A549 (cell line): Measurements from ENCODE around the gene ACD. TPM values are rescaled to one million over a fixed set of nuclear protein-coding genes. Genes with fewer than 3 reads are reported as not detected.

Experiments
- ATAC-seq, 2 experiments: fragments of 200-7000 bp in 1 of 2; fragments of >200 bp in 1 of 2; cut with Nextera tagmentation in 1 of 2; cut with Tn5 transposase in 1 of 2; 3 replicates each; pipeline versions ENCODE4 v1.8.0 to v1.9.1; 2018 to 2020; ENCODE audit warnings: mild to moderate bottlenecking in 1 of 2, moderate library complexity in 1 of 2
- CTCF ChIA-PET: fragments of 300-600 bp; sonication (Branson Sonifier 250); formaldehyde crosslinking; extraction: SDS; loops from one replicate; lab custom pipeline; 2021; ENCODE audit warnings: antibody characterized with exemption, inconsistent platforms; lab: Yijun Ruan, JAX
- POLR2A ChIA-PET: fragments of 350-600 bp; formaldehyde crosslinking; extraction: SDS; loops from one replicate; lab custom pipeline; 2021; ENCODE audit warnings: antibody characterized with exemption, inconsistent platforms; lab: Yijun Ruan, JAX
- DNase-seq, 2 experiments: peaks; one replicate each; pipeline versions ENCODE4 v3.0.0 to v3.0.0-alpha.2; 2011 to 2016; ENCODE audit warnings: low read depth in 1 of 2, low spot score in 1 of 2
- FAIRE-seq: peaks from 2 replicates; lab custom pipeline; 2011; peaks lifted over from hg19 to GRCh38; lab: Jason Lieb, UNC
- H3K27ac ChIP-seq, 2 experiments: fragments of >200 bp; sonication (Bioruptor Twin); formaldehyde crosslinking; 3 replicates each; pipeline ENCODE4 v1.5.1; 2016 to 2017
- H3K4me1 ChIP-seq: fragments of >200 bp; sonication (Bioruptor Twin); formaldehyde crosslinking; 3 replicates; pipeline ENCODE4 v1.6.1; 2016
- H3K4me2 ChIP-seq: fragments of >200 bp; sonication (Bioruptor Twin); formaldehyde crosslinking; 3 replicates; pipeline ENCODE4 v1.6.1; 2016
- H3K4me3 ChIP-seq: fragments of >200 bp; sonication (Bioruptor Twin); formaldehyde crosslinking; 3 replicates; pipeline ENCODE4 v1.5.1; 2016
- H3K9me3 ChIP-seq: fragments of >200 bp; sonication (Bioruptor Twin); formaldehyde crosslinking; 3 replicates; pipeline ENCODE4 v1.6.1; 2016
- EHMT2 ChIP-seq: fragments of 200-600 bp; sonication (generic); IDR thresholded peaks from 2 replicates; pipeline ENCODE4 v1.6.1; 2016; ENCODE audit warnings: antibody characterized with exemption, low read depth, mild to moderate bottlenecking, moderate library complexity
- ESRRA ChIP-seq: fragments of 150-350 bp; IDR thresholded peaks from 2 replicates; pipeline ENCODE4 v1.6.1; 2014; ENCODE audit warnings: mild to moderate bottlenecking, low read length, borderline replicate concordance
- HDAC2 ChIP-seq: fragments of 200-600 bp; sonication (generic); IDR thresholded peaks from 2 replicates; pipeline ENCODE4 v1.6.1; 2016
- HOXA7 ChIP-seq: fragments of 250-450 bp; sonication (Bioruptor Pico); IDR thresholded peaks from 2 replicates; pipeline ENCODE4 v1.5.0; 2020; ENCODE audit warnings: mild to moderate bottlenecking, moderate library complexity
- HOXB13 ChIP-seq: fragments of 250-450 bp; sonication (Bioruptor Pico); IDR thresholded peaks from 2 replicates; pipeline ENCODE4 v1.5.0; 2020; ENCODE audit warnings: low read depth, mild to moderate bottlenecking, moderate library complexity
- HOXB5 ChIP-seq: fragments of 250-450 bp; sonication (Bioruptor Pico); IDR thresholded peaks from 2 replicates; pipeline ENCODE4 v1.5.0; 2020; ENCODE audit warnings: mild to moderate bottlenecking, moderate library complexity
- MAFK ChIP-seq: fragments of 450-650 bp; IDR thresholded peaks from 2 replicates; pipeline ENCODE4 v1.6.1; 2014; ENCODE audit not compliant: partially characterized antibody
- NR3C1 ChIP-seq: fragments of >200 bp; sonication (Bioruptor Twin); formaldehyde crosslinking; IDR thresholded peaks from 3 replicates; pipeline ENCODE4 v1.6.1; 2017
- RARB ChIP-seq: fragments of 250-450 bp; sonication (Bioruptor Pico); IDR thresholded peaks from 2 replicates; pipeline ENCODE4 v1.8.0; 2021; ENCODE audit warnings: mild to moderate bottlenecking, moderate library complexity
- RNF2 ChIP-seq: fragments of 200-600 bp; sonication (generic); IDR thresholded peaks from 2 replicates; pipeline ENCODE4 v1.6.1; 2016; ENCODE audit warnings: low read depth, mild to moderate bottlenecking, antibody characterized with exemption, moderate library complexity, borderline replicate concordance
- SREBF2 ChIP-seq: fragments of 450-650 bp; IDR thresholded peaks from 2 replicates; pipeline ENCODE4 v1.6.1; 2014; ENCODE audit warnings: mild to moderate bottlenecking, moderate library complexity
- TP53 ChIP-seq: fragments of 250-450 bp; sonication (Bioruptor Pico); IDR thresholded peaks from 2 replicates; pipeline ENCODE4 v1.5.0; 2021; ENCODE audit warnings: mild to moderate bottlenecking, moderate library complexity
- ZSCAN20 ChIP-seq: fragments of 250-450 bp; sonication (Bioruptor Pico); IDR thresholded peaks from 2 replicates; pipeline ENCODE4 v1.8.0; 2022; ENCODE audit warnings: mild to moderate bottlenecking, moderate library complexity
- WGBS: methylation state at CpG from one replicate; pipeline ENCODE4 v1.1.6; 2017; ENCODE audit errors: missing lambda C conversion rate; 5-methylcytosine and 5-hydroxymethylcytosine counted together
- polyA plus RNA-seq, 4 experiments: library from polyadenylated mRNA; depleted of rRNA in 3 of 4; stranded (reverse); fragments of >200 nt; fragmentation: RNase III in 1 of 4; extraction: RNeasy Plus Mini Kit Qiagen cat#74134 plus additional on column Dnase treatment in 1 of 4; gene quantifications; 2 replicates in 3 of 4; 3 replicates in 1 of 4; pipeline ENCODE4 v1.2.3, GENCODE V29; 2011 to 2017
- TF ChIP-seq, protein P1 (sequence below): fragments of >200 bp; sonication (Bioruptor Twin); formaldehyde crosslinking; IDR thresholded peaks from 3 replicates; pipeline ENCODE4 v1.6.1; 2016
- TF ChIP-seq, protein P2 (sequence below): fragments of 450-650 bp; IDR thresholded peaks from 2 replicates; pipeline ENCODE4 v1.6.1; 2014; ENCODE audit warnings: antibody characterized with exemption
- TF ChIP-seq, protein P3 (sequence below): fragments of 200-600 bp; sonication (generic); IDR thresholded peaks from 2 replicates; pipeline ENCODE4 v1.6.1; 2016; ENCODE audit warnings: antibody characterized with exemption, mild to moderate bottlenecking, moderate library complexity
- TF ChIP-seq, protein P4 (sequence below): fragments of 250-450 bp; sonication (Bioruptor Pico); IDR thresholded peaks from 2 replicates; pipeline ENCODE4 v1.5.0; 2020; ENCODE audit warnings: low read depth, mild to moderate bottlenecking, moderate library complexity

ACD gene
- polyA plus RNA-seq, 2 of the 4 experiments (the other 2 are of a cell fraction): 19.4 to 26.4 TPM

DNA sequence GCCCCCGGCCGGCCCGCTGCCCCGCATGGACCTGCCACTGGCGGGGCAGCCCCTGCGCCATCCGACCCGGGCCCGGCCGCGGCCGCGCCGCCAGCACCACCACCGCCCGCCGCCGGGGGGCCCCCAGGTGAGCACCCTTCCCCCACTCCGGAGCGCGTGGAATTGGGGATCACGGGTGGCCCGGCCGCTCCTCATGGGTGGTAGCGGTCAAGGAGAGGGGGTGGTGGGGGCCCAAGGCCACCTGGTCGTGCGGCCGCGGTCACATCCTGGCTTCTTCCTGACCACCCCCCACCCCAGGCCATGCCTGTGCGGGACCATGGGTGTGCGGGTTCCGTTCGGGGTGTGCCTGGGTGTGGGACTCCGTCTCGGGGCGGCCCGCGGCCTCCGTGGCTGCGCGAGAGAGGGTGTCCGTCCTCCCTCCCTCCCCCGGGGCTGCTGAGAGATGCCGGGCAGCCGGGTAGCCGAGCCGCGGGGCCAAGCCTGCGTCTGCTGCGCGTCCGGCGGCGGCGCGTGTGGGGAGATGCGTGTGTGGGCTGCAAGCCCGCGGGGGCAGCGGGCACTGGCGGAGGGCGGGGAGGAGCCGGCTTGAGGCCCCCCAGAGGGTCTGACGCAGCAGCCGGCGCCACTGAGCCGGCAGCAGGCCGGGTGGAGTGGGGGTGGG is 6.8 kb downstream of the ACD start:
- no peak for DNase-seq
- Histone ChIP-seq H3K9me3 (no peaks in the 10 kb centered on the region), H3K4me3 (peak overlapping the region; percentile 58)
- TF ChIP-seq HOXB13: no peak
- no peak for TF ChIP-seq SREBF2
- TF ChIP-seq EHMT2: no peak
- TF ChIP-seq, protein P1, sequence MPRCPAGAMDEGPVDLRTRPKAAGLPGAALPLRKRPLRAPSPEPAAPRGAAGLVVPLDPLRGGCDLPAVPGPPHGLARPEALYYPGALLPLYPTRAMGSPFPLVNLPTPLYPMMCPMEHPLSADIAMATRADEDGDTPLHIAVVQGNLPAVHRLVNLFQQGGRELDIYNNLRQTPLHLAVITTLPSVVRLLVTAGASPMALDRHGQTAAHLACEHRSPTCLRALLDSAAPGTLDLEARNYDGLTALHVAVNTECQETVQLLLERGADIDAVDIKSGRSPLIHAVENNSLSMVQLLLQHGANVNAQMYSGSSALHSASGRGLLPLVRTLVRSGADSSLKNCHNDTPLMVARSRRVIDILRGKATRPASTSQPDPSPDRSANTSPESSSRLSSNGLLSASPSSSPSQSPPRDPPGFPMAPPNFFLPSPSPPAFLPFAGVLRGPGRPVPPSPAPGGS: no peak
- TF ChIP-seq, all 56 proteins: peak for 0
- peak overlapping the region; percentile 99 for H3K4me2 ChIP-seq
- WGBS: 0% methylated on average over 5 of the region's 68 CpGs
- POLR2A ChIA-PET: no interaction called here
- no peak for FAIRE-seq
- CTCF ChIA-PET: interaction anchor here (0.6 to 17.9 kb wide), 7 partner anchors 9 to 386 kb away, joined by 3 to 205 read pairs (median 5); partner anchors contain the start of gene CARMIL2
- peaks cover 9% of the 10 kb centered on the region; the same call in 2 of the 3 replicates for H3K4me1 ChIP-seq
- ATAC-seq: peak; percentile 29 to 36; a peak in 3 of 6 replicates
- peak overlapping the region in 1 of 2 experiments; percentile 46; a peak in 4 of 6 replicates for H3K27ac ChIP-seq

DNA sequence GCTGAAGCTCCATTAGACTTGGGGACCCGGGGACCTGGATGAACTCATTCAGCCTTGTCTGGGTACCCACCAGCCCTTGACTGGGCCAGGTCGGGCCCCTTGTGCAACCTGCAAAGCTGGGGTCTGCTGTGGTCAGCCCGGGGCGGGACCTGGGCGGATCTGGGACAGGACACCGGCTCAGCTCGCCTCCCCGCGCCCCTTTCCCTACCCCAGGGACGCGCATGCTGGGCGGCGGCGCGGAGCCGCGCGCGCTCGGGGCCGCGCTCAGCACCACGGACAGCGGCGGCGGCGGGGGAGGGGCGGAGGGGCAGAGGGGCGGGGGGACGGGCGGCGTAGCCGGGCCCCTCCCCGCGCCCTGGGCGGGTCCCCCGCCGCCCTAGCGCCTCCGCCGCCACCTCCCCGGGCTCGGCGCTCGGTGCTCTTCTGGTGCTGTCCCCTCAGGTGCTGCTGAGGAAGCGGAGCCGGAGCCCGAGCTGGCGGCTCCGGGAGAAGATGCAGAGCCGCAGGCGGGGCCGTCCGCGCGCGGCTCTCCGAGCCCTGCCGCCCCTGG is 7.4 kb downstream of the ACD start:
- ChIA-PET CTCF (interaction anchor here (0.6 to 17.9 kb wide), 9 partner anchors 8 to 386 kb away, joined by 3 to 205 read pairs (median 5); partner anchors contain the start of gene CARMIL2), POLR2A (no interaction called here)
- WGBS: 22% methylated on average over 10 of the region's 59 CpGs
- peak; percentile 3 to 7; a peak in 3 of 6 replicates for ATAC-seq
- TF ChIP-seq, protein P2, sequence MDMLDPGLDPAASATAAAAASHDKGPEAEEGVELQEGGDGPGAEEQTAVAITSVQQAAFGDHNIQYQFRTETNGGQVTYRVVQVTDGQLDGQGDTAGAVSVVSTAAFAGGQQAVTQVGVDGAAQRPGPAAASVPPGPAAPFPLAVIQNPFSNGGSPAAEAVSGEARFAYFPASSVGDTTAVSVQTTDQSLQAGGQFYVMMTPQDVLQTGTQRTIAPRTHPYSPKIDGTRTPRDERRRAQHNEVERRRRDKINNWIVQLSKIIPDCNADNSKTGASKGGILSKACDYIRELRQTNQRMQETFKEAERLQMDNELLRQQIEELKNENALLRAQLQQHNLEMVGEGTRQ: no peak
- TF ChIP-seq, protein P3, sequence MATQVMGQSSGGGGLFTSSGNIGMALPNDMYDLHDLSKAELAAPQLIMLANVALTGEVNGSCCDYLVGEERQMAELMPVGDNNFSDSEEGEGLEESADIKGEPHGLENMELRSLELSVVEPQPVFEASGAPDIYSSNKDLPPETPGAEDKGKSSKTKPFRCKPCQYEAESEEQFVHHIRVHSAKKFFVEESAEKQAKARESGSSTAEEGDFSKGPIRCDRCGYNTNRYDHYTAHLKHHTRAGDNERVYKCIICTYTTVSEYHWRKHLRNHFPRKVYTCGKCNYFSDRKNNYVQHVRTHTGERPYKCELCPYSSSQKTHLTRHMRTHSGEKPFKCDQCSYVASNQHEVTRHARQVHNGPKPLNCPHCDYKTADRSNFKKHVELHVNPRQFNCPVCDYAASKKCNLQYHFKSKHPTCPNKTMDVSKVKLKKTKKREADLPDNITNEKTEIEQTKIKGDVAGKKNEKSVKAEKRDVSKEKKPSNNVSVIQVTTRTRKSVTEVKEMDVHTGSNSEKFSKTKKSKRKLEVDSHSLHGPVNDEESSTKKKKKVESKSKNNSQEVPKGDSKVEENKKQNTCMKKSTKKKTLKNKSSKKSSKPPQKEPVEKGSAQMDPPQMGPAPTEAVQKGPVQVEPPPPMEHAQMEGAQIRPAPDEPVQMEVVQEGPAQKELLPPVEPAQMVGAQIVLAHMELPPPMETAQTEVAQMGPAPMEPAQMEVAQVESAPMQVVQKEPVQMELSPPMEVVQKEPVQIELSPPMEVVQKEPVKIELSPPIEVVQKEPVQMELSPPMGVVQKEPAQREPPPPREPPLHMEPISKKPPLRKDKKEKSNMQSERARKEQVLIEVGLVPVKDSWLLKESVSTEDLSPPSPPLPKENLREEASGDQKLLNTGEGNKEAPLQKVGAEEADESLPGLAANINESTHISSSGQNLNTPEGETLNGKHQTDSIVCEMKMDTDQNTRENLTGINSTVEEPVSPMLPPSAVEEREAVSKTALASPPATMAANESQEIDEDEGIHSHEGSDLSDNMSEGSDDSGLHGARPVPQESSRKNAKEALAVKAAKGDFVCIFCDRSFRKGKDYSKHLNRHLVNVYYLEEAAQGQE: peak; percentile 83
- H3K9me3 ChIP-seq: no peaks in the 10 kb centered on the region
- FAIRE-seq: no peak
- H3K4me1 ChIP-seq: peaks cover 9% of the 10 kb centered on the region; the same call in 2 of the 3 replicates
- DNase-seq: peak in 1 of 2 experiments; percentile 48
- peak overlapping the region; percentile 99 for H3K4me2 ChIP-seq
- peak overlapping the region; percentile 58 for H3K4me3 ChIP-seq
- peak overlapping the region in 1 of 2 experiments; percentile 46; a peak in 4 of 6 replicates for H3K27ac ChIP-seq

DNA sequence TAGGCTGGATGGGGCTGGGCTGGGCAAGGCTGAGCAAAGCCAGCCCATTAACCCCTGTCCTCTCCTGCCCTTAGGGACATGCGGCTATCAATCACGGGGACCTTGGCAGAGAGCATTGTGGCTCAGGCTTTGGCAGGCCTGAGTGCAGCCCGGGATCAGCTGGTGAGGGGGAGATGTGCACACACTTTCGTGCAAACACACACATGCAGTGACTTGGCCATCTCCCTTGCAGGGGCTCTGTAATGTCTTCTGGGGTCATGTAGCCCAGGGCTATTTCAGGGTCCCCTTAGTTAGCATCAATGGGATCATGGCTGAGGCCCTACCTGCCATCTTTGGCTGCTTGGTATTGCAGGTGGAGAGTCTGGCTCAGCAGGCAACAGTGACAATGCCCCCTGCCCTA is 8.2 kb downstream of the ACD start:
- no peak overlapping the region for H3K27ac ChIP-seq
- ChIA-PET CTCF (interaction anchor here (0.8 to 17.9 kb wide), 11 partner anchors 7 to 162 kb away, joined by 3 to 205 read pairs (median 5); partner anchors contain the start of genes ACD, CARMIL2 and CTCF), POLR2A (no interaction called here)
- FAIRE-seq (no peak), ATAC-seq (no peak), DNase-seq (no peak)
- TF ChIP-seq HDAC2: no peak
- TF ChIP-seq ZSCAN20: no peak
- no peak for TF ChIP-seq EHMT2
- no peak for TF ChIP-seq HOXA7 (CRISPR knock-in tag)
- no peak for TF ChIP-seq RNF2
- no peak for TF ChIP-seq ESRRA
- TF ChIP-seq, protein P3: no peak
- no peak for TF ChIP-seq MAFK
- TF ChIP-seq TP53 (CRISPR knock-in tag): no peak
- no peak for TF ChIP-seq RARB (CRISPR knock-in tag)
- TF ChIP-seq HOXB5 (CRISPR knock-in tag): no peak
- TF ChIP-seq NR3C1: no peak
- TF ChIP-seq, protein P4, sequence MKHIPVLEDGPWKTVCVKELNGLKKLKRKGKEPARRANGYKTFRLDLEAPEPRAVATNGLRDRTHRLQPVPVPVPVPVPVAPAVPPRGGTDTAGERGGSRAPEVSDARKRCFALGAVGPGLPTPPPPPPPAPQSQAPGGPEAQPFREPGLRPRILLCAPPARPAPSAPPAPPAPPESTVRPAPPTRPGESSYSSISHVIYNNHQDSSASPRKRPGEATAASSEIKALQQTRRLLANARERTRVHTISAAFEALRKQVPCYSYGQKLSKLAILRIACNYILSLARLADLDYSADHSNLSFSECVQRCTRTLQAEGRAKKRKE (CRISPR knock-in tag): no peak
- WGBS: 78% methylated on average over 4 of the region's 4 CpGs
- H3K4me2 ChIP-seq: no peak overlapping the region
- no peak overlapping the region for H3K4me3 ChIP-seq
- H3K9me3 ChIP-seq: no peaks in the 10 kb centered on the region
- peaks cover 9% of the 10 kb centered on the region; the same call in 2 of the 3 replicates for H3K4me1 ChIP-seq
